ENCODE data around the gene FAM162A. TPM values are rescaled to one million over a fixed set of nuclear protein-coding genes. Genes with fewer than 3 reads are reported as not detected.

The FAM162A gene
- total RNA-seq, 1 experiment from 2014 or later = 32.7 TPM

Small RNA genes within 50 kb of the gene (small RNA-seq; reads per million reads assigned to genes)
- gene AC083798.1 = 0 reads per million in 2 experiments

Other genes starting within 250 kb of the FAM162A start
- gene CASR, start 200.5 kb upstream of the FAM162A start, total RNA-seq (2014; rRNA removed; shearing (Covaris generic)) = not detected in 2 replicates
- gene CSTA, start 58.9 kb upstream of the FAM162A start, total RNA-seq (2014; rRNA removed; shearing (Covaris generic)) = 6.5 and 8.3 TPM in 2 replicates
- 116 and 126 TPM in 2 replicates for gene MIX23, start 951 bp upstream of the FAM162A start, total RNA-seq (2014; rRNA removed; shearing (Covaris generic))
- gene WDR5B, start 31.9 kb downstream of the FAM162A start, total RNA-seq (2014; rRNA removed; shearing (Covaris generic)) = 5.1 and 6.4 TPM in 2 replicates
- 26.5 and 28.9 TPM in 2 replicates for gene KPNA1, start 130.8 kb downstream of the FAM162A start, total RNA-seq (2014; rRNA removed; shearing (Covaris generic))
- gene PARP9, start 180.1 kb downstream of the FAM162A start, total RNA-seq (2014; rRNA removed; shearing (Covaris generic)) = 6.8 and 8.8 TPM in 2 replicates
- 12.8 TPM in 2 replicates for gene DTX3L, start 180.2 kb downstream of the FAM162A start, total RNA-seq (2014; rRNA removed; shearing (Covaris generic))
- not detected in 2 replicates for gene PARP15, start 193.5 kb downstream of the FAM162A start, total RNA-seq (2014; rRNA removed; shearing (Covaris generic))